ENCODE data around the gene ACSM3. TPM values are rescaled to one million over a fixed set of nuclear protein-coding genes. Genes with fewer than 3 reads are reported as not detected.

The ACSM3 gene
- total and polyA plus RNA-seq, 10 of the 15 experiments (the other 5 are each of a cell fraction or from before 2014, with no cell fraction given), result 4.9 to 21.0 (median 7.0) TPM

DNA sequence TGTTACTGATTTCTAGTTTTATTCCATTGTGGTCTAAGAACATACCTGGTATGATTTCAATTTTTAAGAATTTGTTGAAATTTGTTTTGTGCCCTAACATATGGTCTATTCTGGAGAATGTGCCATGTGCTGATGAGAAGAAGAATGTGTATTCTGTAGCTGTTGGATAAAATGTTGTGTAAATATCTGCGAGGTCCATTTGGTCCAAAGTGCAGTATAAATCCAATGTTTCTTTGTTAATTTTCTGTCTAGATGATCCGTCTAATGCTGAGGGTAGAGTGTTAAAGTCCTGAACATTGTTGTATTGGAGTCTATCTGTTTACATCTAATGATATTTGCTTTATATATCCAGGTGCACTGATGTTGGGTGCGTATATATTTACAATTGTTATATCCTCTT lies 9.9 kb downstream of the ACSM3 start:
- Histone ChIP-seq H3K4me2 (ENCODE audit: control insufficient read depth, insufficient read depth) (no peak overlapping the region), H3K79me2 (ENCODE audit: control insufficient read depth, insufficient read depth, low read length) (no peaks in the 10 kb centered on the region), H3K9me3 (replicated peaks; ENCODE audit: control insufficient read depth, insufficient read depth, low read length) (no peaks in the 10 kb centered on the region), H3K36me3 (ENCODE audit: control insufficient read depth in 2 of 2, insufficient read depth in 2 of 2, low read length in 1 of 2) (no peaks in the 10 kb centered on the region), H3K9ac (ENCODE audit: control insufficient read depth, insufficient read depth, low read length) (no peak overlapping the region), H2AFZ (ENCODE audit: control insufficient read depth, low read depth, low read length) (no peak overlapping the region), H3K4me1 (ENCODE audit: control insufficient read depth, insufficient read depth, low read length) (no peaks in the 10 kb centered on the region), H3K4me3 (no peak overlapping the region), H3K27ac (ENCODE audit: control insufficient read depth, insufficient read depth) (no peak overlapping the region), H3K27me3 (replicated peaks in 1 of 2; ENCODE audit: control insufficient read depth in 2 of 2, insufficient read depth in 2 of 2, low read length in 1 of 2) (no peaks in the 10 kb centered on the region), H4K20me1 (ENCODE audit: control insufficient read depth, insufficient read depth) (no peaks in the 10 kb centered on the region)
- intact Hi-C loops (cut with micrococcal nuclease; ENCODE audit: unreplicated experiment), result no loop called here
- ATAC-seq (no peak), DNase-seq (ENCODE audit: low read depth, low spot score) (no peak), FAIRE-seq (no peak)
- ChIA-PET POLR2A (interaction anchor here (0.6 kb wide), 2 partner anchors 11 kb away, joined by 3 to 5 read pairs; no protein-coding TSS in a partner anchor), SMC1A (ENCODE audit: uncharacterized antibody, unreplicated experiment) (interaction anchor here (0.7 to 1.9 kb wide), 5 partner anchors 9 to 33 kb away, joined by 3 to 4 read pairs (median 4); partner anchors contain the start of genes ERI2 and REXO5), RAD21 (ENCODE audit: unreplicated experiment) (interaction anchor here (0.6 to 0.8 kb wide), 3 partner anchors 74 to 301 kb away, joined by 3 to 4 read pairs (median 3); partner anchors contain the start of gene LYRM1), CTCF (interaction anchor here (0.6 to 5.3 kb wide), 15 partner anchors 9 to 1894 kb away, joined by 3 to 44 read pairs (median 3); partner anchors contain the start of genes ACSM3 and THUMPD1)
- in situ Hi-C loops (cut with MboI), result no loop called here
- WGBS (ENCODE audit: insufficient coverage, insufficient replicate concordance, low lambda C conversion rate, missing lambda C conversion rate), result 72% methylated on average over 3 of the region's 3 CpGs
- TF ChIP-seq ZNF622 (IDR thresholded peaks at IDR 0.05) (no peak), ATF7 (IDR thresholded peaks at IDR 0.05; ENCODE audit: low read depth) (no peak), IRF4 (IDR thresholded peaks at IDR 0.05; ENCODE audit: low read depth, low read length) (no peak), NFXL1 (IDR thresholded peaks at IDR 0.05; ENCODE audit: borderline replicate concordance) (no peak), SMAD5 (IDR thresholded peaks at IDR 0.05; ENCODE audit: low read depth) (no peak), RUNX3 (IDR thresholded peaks at IDR 0.05; ENCODE audit: low read length) (no peak), RBBP5 (conservative IDR thresholded peaks at IDR 0.05) (no peak), SPI1 (IDR thresholded peaks at IDR 0.05; ENCODE audit: borderline replicate concordance, insufficient read depth, low read depth, low read length) (no peak), HSF1 (IDR thresholded peaks at IDR 0.05; ENCODE audit: low read depth, low read length) (no peak), TAF1 (IDR thresholded peaks at IDR 0.05; ENCODE audit: borderline replicate concordance, low read depth, low read length) (no peak), CTCF (IDR thresholded peaks at IDR 0.05 in 2 of 3, conservative IDR thresholded peaks at IDR 0.05 in 1 of 3; ENCODE audit: control insufficient read depth in 2 of 3, extremely low read depth in 1 of 3, insufficient read depth in 1 of 3, low read depth in 3 of 3, low read length in 3 of 3) (no peak), GABPA (IDR thresholded peaks at IDR 0.05; ENCODE audit: low read depth) (no peak)
- TF ChIP-seq, protein P1, sequence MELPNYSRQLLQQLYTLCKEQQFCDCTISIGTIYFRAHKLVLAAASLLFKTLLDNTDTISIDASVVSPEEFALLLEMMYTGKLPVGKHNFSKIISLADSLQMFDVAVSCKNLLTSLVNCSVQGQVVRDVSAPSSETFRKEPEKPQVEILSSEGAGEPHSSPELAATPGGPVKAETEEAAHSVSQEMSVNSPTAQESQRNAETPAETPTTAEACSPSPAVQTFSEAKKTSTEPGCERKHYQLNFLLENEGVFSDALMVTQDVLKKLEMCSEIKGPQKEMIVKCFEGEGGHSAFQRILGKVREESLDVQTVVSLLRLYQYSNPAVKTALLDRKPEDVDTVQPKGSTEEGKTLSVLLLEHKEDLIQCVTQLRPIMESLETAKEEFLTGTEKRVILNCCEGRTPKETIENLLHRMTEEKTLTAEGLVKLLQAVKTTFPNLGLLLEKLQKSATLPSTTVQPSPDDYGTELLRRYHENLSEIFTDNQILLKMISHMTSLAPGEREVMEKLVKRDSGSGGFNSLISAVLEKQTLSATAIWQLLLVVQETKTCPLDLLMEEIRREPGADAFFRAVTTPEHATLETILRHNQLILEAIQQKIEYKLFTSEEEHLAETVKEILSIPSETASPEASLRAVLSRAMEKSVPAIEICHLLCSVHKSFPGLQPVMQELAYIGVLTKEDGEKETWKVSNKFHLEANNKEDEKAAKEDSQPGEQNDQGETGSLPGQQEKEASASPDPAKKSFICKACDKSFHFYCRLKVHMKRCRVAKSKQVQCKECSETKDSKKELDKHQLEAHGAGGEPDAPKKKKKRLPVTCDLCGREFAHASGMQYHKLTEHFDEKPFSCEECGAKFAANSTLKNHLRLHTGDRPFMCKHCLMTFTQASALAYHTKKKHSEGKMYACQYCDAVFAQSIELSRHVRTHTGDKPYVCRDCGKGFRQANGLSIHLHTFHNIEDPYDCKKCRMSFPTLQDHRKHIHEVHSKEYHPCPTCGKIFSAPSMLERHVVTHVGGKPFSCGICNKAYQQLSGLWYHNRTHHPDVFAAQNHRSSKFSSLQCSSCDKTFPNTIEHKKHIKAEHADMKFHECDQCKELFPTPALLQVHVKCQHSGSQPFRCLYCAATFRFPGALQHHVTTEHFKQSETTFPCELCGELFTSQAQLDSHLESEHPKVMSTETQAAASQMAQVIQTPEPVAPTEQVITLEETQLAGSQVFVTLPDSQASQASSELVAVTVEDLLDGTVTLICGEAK (IDR thresholded peaks at IDR 0.05; ENCODE audit: borderline replicate concordance), result no peak
- BruUV-seq (replicated peaks), result no TSS peak
